HepG2 (cell line): ENCODE results near the gene NAPSA. TPM values are rescaled to one million over a fixed set of nuclear protein-coding genes. Genes with fewer than 3 reads are reported as not detected.

Experiments used
- ATF6 ChIP-seq: sonication (generic); formaldehyde crosslinking; conservative IDR thresholded peaks from 2 replicates; pipeline ENCODE4 v1.4.0; 2020; ENCODE audit warnings: missing genetic modification reagents
- CEBPG ChIP-seq: IDR thresholded peaks from 2 replicates; pipeline ENCODE4 v1.6.1; 2016
- CREB3 ChIP-seq: sonication (generic); formaldehyde crosslinking; IDR thresholded peaks from 2 replicates; pipeline ENCODE4 v1.5.0; 2020; ENCODE audit warnings: missing genetic modification reagents
- FOSL2 ChIP-seq: sonication (generic); formaldehyde crosslinking; IDR thresholded peaks from 2 replicates; pipeline ENCODE4 v1.4.0; 2020; ENCODE audit warnings: missing genetic modification reagents
- KLF15 ChIP-seq: sonication (generic); formaldehyde crosslinking; IDR thresholded peaks from 2 replicates; pipeline ENCODE4 v1.8.1; 2023; ENCODE audit warnings: borderline replicate concordance, mild to moderate bottlenecking, inconsistent platforms, missing genetic modification reagents, mixed read lengths
- LCORL ChIP-seq, 2 experiments: fragments of 450-650 bp in 1 of 2; sonication (generic) in 1 of 2; formaldehyde crosslinking in 1 of 2; IDR thresholded peaks; 2 replicates each; pipeline versions ENCODE4 v1.5.0 to v1.6.1; 2017 to 2020; ENCODE audit warnings: antibody characterized with exemption in 1 of 2, missing genetic modification reagents in 1 of 2
- MTF1 ChIP-seq: sonication (generic); formaldehyde crosslinking; IDR thresholded peaks from 2 replicates; pipeline ENCODE4 v1.5.0; 2020; ENCODE audit warnings: missing genetic modification reagents
- MYPOP ChIP-seq: sonication (generic); formaldehyde crosslinking; IDR thresholded peaks from 2 replicates; pipeline ENCODE4 v1.8.1; 2023; ENCODE audit warnings: mild to moderate bottlenecking, moderate library complexity, missing genetic modification reagents
- NR2F1 ChIP-seq, 2 experiments: fragments of 450-650 bp in 1 of 2; formaldehyde crosslinking in 1 of 2; IDR thresholded peaks; 2 replicates each; pipeline versions ENCODE4 v1.5.0 to v1.6.1; 2016 to 2020; ENCODE audit warnings: mild to moderate bottlenecking in 1 of 2, missing compliant biosample characterization in 1 of 2, missing genetic modification reagents in 1 of 2, moderate library complexity in 1 of 2
- SNAPC2 ChIP-seq: sonication (generic); formaldehyde crosslinking; IDR thresholded peaks from 2 replicates; pipeline ENCODE4 v1.8.1; 2022; ENCODE audit warnings: mild to moderate bottlenecking, missing genetic modification reagents
- TRIM24 ChIP-seq: sonication (generic); formaldehyde crosslinking; IDR thresholded peaks from 2 replicates; pipeline ENCODE4 v1.8.0; 2022; ENCODE audit warnings: mild to moderate bottlenecking, missing genetic modification reagents
- ZBTB10 ChIP-seq: sonication (generic); formaldehyde crosslinking; IDR thresholded peaks from 2 replicates; pipeline ENCODE4 v1.4.0; 2020; ENCODE audit warnings: missing genetic modification reagents, borderline replicate concordance
- ZC3H13 ChIP-seq: sonication (generic); formaldehyde crosslinking; IDR thresholded peaks from 2 replicates; pipeline ENCODE4 v1.8.1; 2023; ENCODE audit warnings: mild to moderate bottlenecking, missing genetic modification reagents, moderate library complexity
- ZFP36L1 ChIP-seq: sonication (generic); formaldehyde crosslinking; IDR thresholded peaks from 2 replicates; pipeline ENCODE4 v1.8.0; 2022; ENCODE audit warnings: mild to moderate bottlenecking, missing genetic modification reagents, moderate library complexity
- ZFP90 ChIP-seq: sonication (generic); formaldehyde crosslinking; IDR thresholded peaks from 2 replicates; pipeline ENCODE4 v1.8.0; 2022; ENCODE audit warnings: missing genetic modification reagents, mild to moderate bottlenecking, inconsistent platforms, borderline replicate concordance
- ZGPAT ChIP-seq: IDR thresholded peaks from 2 replicates; pipeline ENCODE4 v1.6.1; 2016; ENCODE audit warnings: mild to moderate bottlenecking
- ZNF20 ChIP-seq: sonication (generic); formaldehyde crosslinking; IDR thresholded peaks from 2 replicates; pipeline ENCODE4 v1.4.0; 2020; ENCODE audit warnings: mild to moderate bottlenecking, moderate library complexity, missing genetic modification reagents
- ZNF232 ChIP-seq: sonication (generic); formaldehyde crosslinking; IDR thresholded peaks from 2 replicates; pipeline ENCODE4 v1.4.0; 2020; ENCODE audit warnings: missing genetic modification reagents, borderline replicate concordance
- ZNF329 ChIP-seq: sonication (generic); formaldehyde crosslinking; IDR thresholded peaks from 2 replicates; pipeline ENCODE4 v1.9.0; 2021; ENCODE audit warnings: low read depth, mild to moderate bottlenecking, missing genetic modification reagents
- ZNF879 ChIP-seq: sonication (generic); formaldehyde crosslinking; IDR thresholded peaks from 2 replicates; pipeline ENCODE4 v1.8.1; 2023; ENCODE audit warnings: missing genetic modification reagents
- polyA plus RNA-seq, 8 experiments: library from polyadenylated mRNA; depleted of rRNA in 3 of 8; stranded (reverse) in 7 of 8; unstranded in 1 of 8; fragments of >200 nt; fragmentation: Illumina TruSeq in 4 of 8; extraction: Trizol in 4 of 8; gene quantifications; 2 replicates each; pipeline versions ENCODE4 v1.2.1 to v1.2.3, GENCODE V29; 2011 to 2016; ENCODE audit warnings: low read depth in 4 of 8, missing spikeins in 1 of 8, mixed read lengths in 1 of 8; ENCODE audit not compliant: insufficient read depth in 1 of 8
- total RNA-seq, 5 experiments: library from RNA; depleted of rRNA; stranded (reverse); fragments of >200 nt; fragmentation: Illumina TruSeq; extraction: Trizol; gene quantifications; 2 replicates each; pipeline ENCODE4 v1.2.3, GENCODE V29; 2016; ENCODE audit warnings: low read depth in 1 of 5

NAPSA gene
- total and polyA plus RNA-seq, 2 of the 13 experiments (the other 11 are each of a cell fraction or from before 2014, with no cell fraction given), result not detected

- TF ChIP-seq MYPOP (CRISPR knock-in tag) (peak; percentile 30; the same call in 1 of the 2 replicates), NR2F1 (CRISPR knock-in tag; IDR thresholded peaks at IDR 0.05) (no peak), SNAPC2 (CRISPR knock-in tag) (no peak), KLF15 (CRISPR knock-in tag) (peak; percentile 87; the same call in 1 of the 2 replicates), ZNF232 (peak; percentile 94), ZC3H13 (CRISPR knock-in tag) (peak; percentile 88; the same call in 1 of the 2 replicates), MTF1 (CRISPR knock-in tag) (peak; percentile 90; the same call in 1 of the 2 replicates), ZNF879 (CRISPR knock-in tag) (peak; percentile 90), CEBPG (CRISPR knock-in tag) (peak; percentile 28; the same call in 1 of the 2 replicates), TRIM24 (CRISPR knock-in tag) (no peak), ZFP36L1 (CRISPR knock-in tag) (peak; percentile 78), FOSL2 (CRISPR knock-in tag) (0 out of 2 replicates have a peak, but pooled peaks have one; percentile 6), ZNF329 (CRISPR knock-in tag) (peak; percentile 71; the same call in 1 of the 2 replicates), ZGPAT (CRISPR knock-in tag) (peak; percentile 49; the same call in 1 of the 2 replicates), CREB3 (CRISPR knock-in tag) (peak; percentile 92), ATF6 (CRISPR knock-in tag) (0 out of 2 replicates have a peak, but pooled peaks have one; percentile 47), ZNF20 (CRISPR knock-in tag) (no peak), LCORL (IDR thresholded peaks at IDR 0.05) (no peak), LCORL (CRISPR knock-in tag; IDR thresholded peaks at IDR 0.05) (peak; percentile 29; the same call in 1 of the 2 replicates), ZBTB10 (CRISPR knock-in tag) (peak; percentile 66; the same call in 1 of the 2 replicates), ZFP90 (CRISPR knock-in tag) (peak; percentile 89)
Measured at GRCh38 chr19:50333737-50334617, 31.5 kb downstream of the NAPSA start (continued).
